Vagina (tissue), 2 donors: ENCODE measurements around the gene COL27A1.

Experiments
- CTCF ChIP-seq, 3 experiments: fragments of 450-650 bp in 2 of 3; fragments of 200-600 bp in 1 of 3; sonication (generic) in 1 of 3; IDR thresholded peaks; one replicate each; pipeline ENCODE4 v1.5.1; 2017 to 2019; ENCODE audit warnings: antibody characterized with exemption in 3 of 3, mild to moderate bottlenecking in 2 of 3, moderate library complexity in 2 of 3
- POLR2A ChIP-seq, 2 donors: fragments of 450-650 bp; IDR thresholded peaks; one replicate each; pipeline ENCODE4 v1.6.1; 2017; ENCODE audit warnings: antibody characterized with exemption in 2 of 2, mild to moderate bottlenecking in 2 of 2, moderate library complexity in 2 of 2
- POLR2AphosphoS5 ChIP-seq, 2 donors: sonication (generic); formaldehyde crosslinking; IDR thresholded peaks; one replicate each; pipeline ENCODE4 v1.9.0; 2017; ENCODE audit warnings: antibody characterized with exemption in 2 of 2, mild to moderate bottlenecking in 2 of 2, low read depth in 1 of 2; ENCODE audit not compliant: insufficient read depth in 1 of 2

DNA sequence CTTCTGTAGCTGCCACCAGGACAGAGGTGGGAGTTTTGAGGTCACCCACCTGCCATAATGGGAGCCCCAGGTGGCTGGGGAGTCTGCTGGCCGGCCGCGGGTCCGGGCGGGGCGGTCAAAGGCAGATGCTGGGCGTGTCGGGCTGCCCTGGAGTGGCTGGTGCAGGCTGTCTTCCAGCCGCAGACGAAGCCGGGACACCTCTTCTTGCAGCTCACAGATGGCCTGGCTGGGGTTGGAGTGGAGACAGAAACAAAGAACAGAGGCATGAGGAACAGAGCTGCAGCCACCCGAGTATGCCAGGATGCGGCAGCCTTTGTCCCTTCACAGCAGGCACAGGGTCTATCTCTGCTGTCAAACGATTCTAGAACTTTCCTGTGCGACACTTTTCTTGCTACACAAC lies 192.3 kb downstream of the COL27A1 start:
- TF ChIP-seq CTCF (IDR thresholded peaks at IDR 0.05) (no peak), POLR2AphosphoS5 (IDR thresholded peaks at IDR 0.05; ENCODE audit: insufficient read depth in 1 of 2, low read depth in 1 of 2) (no peak), POLR2A (IDR thresholded peaks at IDR 0.05) (no peak)
